Mesodermal cell (in vitro differentiated cells): ENCODE data around the gene AKAP7.

Source experiments
- H3K27ac ChIP-seq: 2 replicates; pipeline ENCODE4 v1.7.0; 2013; ENCODE audit warnings: mild to moderate bottlenecking, low read depth, low read length, moderate library complexity; ENCODE audit not compliant: severe bottlenecking
- H3K36me3 ChIP-seq: 2 replicates; pipeline ENCODE4 v1.7.1; 2013; ENCODE audit warnings: mild to moderate bottlenecking, low read length, moderate library complexity; ENCODE audit not compliant: control insufficient read depth, insufficient read depth
- H3K4me1 ChIP-seq: one replicate; pipeline ENCODE4 v1.7.1; 2013; ENCODE audit warnings: mild to moderate bottlenecking, low read length; ENCODE audit not compliant: insufficient read depth, control insufficient read depth, poor library complexity, severe bottlenecking
- H3K4me3 ChIP-seq: 2 replicates; pipeline ENCODE4 v1.7.0; 2013; ENCODE audit warnings: low read length, control low read depth, mild to moderate bottlenecking; ENCODE audit not compliant: insufficient read depth, poor library complexity, severe bottlenecking; ENCODE audit errors: extremely low read depth
- H3K9me3 ChIP-seq: 2 replicates; pipeline ENCODE4 v1.7.1; 2013; ENCODE audit warnings: mild to moderate bottlenecking, low read length, moderate library complexity; ENCODE audit not compliant: control insufficient read depth
- WGBS, 2 experiments: methylation state at CpG; one replicate each; pipeline ENCODE4 v1.1.5; 2013; ENCODE audit warnings: missing lambda C conversion rate in 2 of 2; ENCODE audit not compliant: insufficient coverage in 2 of 2; 5-methylcytosine and 5-hydroxymethylcytosine counted together

The AKAP7 gene

DNA sequence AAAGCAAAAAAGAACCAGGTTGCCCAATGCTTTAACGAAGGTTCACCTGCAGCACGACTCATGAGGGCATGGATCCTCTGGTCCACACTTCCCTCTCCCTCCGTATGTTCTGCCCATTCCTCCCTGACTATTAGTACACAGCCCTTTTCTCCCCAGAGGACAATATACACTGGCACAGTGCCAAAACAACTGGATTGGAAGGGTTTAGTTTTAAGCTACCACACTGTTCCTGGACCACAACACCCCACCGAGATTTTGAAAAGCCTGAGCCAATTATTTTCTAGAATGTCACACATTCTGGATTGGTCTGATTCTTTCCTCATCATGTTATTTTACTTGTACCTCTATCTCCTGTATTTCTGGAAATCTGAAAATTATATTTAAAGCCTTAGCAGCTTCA is 2.9 kb upstream of the AKAP7 start:
- H3K4me3 ChIP-seq: no peak overlapping the region
- H3K9me3 ChIP-seq: no peaks in the 10 kb centered on the region
- no peaks in the 10 kb centered on the region for H3K36me3 ChIP-seq
- H3K27ac ChIP-seq: no peak overlapping the region
- H3K4me1 ChIP-seq: peaks cover 5% of the 10 kb centered on the region
- WGBS, 2 experiments: 89 to 100% methylated on average over 1 to 4 of the region's 4 CpGs

DNA sequence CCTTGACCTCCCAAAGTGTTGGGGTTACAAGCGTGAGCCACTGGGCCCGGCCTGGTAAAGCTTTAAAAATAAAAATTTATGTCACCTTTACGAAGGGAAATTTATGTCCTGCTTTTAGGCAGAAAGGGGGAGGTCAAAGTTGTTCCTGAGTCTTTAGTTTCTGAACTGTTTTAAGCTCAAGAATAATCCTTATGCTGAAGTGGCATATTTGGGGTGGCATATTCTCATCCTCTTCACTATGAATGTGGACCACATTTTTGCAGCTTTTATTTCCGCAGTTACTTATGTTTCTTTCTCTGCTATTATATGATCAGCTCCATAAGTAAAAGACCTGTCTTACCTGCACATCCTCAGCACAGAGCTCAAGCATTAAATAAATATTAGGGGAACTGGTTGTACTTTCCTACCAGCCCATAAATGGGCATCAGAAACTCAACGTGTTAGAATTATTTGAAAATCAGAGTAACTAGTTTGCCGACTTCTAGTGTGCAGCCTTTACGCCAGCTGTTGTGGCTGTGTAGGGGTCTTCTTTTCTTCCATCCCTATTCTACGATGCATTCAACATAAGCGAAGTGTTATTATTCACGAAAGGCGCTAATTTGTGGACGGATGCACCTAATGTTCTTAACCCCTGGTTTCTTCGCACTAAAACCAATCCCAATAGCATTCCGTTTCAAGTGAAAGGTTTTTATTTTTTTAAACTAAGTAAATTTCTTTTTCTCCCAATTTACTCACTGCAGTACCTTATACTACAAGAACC is 867 bp upstream of the AKAP7 start:
- WGBS, 2 experiments: 92 to 93% methylated on average over 9 to 11 of the region's 14 CpGs
- Histone ChIP-seq H3K4me1 (peaks cover 5% of the 10 kb centered on the region), H3K27ac (no peak overlapping the region), H3K4me3 (peak overlapping the region; percentile 43), H3K9me3 (no peaks in the 10 kb centered on the region), H3K36me3 (no peaks in the 10 kb centered on the region)

GRCh38 chr6:131134980-131135243 is 355 bp upstream of the AKAP7 start:
- 6% methylated on average over 2 of the region's 4 CpGs; no CpG with 5 or more reads in 1 of the 2 experiments for WGBS, 2 experiments

DNA sequence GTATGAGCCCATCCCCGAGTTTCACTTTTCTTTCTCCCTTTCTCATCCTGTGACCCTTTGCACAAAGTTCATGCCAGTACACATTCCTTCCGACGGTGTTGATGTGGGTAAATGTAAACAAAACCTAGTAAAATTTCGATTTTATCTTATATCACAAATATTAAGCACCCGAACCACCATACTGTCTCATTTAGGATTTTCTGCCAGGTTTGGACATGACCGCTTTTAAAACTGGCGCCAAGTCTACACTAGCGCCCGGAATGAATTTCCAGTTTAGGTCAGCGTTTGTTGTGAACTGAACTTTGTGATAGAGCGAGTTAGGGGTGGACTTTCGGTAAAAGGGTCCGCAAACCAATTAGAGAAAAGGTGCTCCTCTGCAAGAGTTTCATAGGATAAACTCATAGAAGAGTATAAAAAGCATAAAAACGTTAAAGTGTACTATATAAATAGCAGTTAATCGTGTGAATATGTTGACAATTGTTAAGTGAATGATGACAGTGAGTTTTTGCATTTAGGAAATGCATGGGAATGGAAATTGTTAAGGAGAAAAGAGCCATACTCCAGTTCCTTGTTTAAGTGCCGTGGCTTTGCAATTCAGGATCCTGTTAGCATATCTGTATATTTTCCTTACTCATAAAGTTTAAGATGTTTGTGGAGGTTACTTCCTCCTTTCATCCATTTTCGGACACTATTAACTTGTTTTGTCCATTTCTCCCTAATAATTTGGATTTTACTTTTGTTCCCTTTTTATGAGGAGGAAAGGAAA is 937 bp downstream of the AKAP7 start:
- Histone ChIP-seq H3K27ac (peak overlapping the region; percentile 44), H3K36me3 (no peaks in the 10 kb centered on the region), H3K4me1 (peaks cover 5% of the 10 kb centered on the region), H3K9me3 (no peaks in the 10 kb centered on the region), H3K4me3 (peak overlapping the region; percentile 43)
- 79% methylated on average over 11 to 13 of the region's 17 CpGs for WGBS, 2 experiments

More at GRCh38 chr6:131134980-131135243, 355 bp upstream of the AKAP7 start:
- Histone ChIP-seq H3K36me3 (no peaks in the 10 kb centered on the region), H3K27ac (peak overlapping the region; percentile 54), H3K4me3 (peak overlapping the region; percentile 43), H3K9me3 (no peaks in the 10 kb centered on the region), H3K4me1 (peaks cover 5% of the 10 kb centered on the region)

GRCh38 chr6:131139599-131139998 is 4.3 kb downstream of the AKAP7 start:
- H3K36me3 ChIP-seq: no peaks in the 10 kb centered on the region
- no peaks in the 10 kb centered on the region for H3K9me3 ChIP-seq
- no peak overlapping the region for H3K27ac ChIP-seq
- 92 to 100% methylated on average over 3 of the region's 4 CpGs for WGBS, 2 experiments
- H3K4me1 ChIP-seq: peaks cover 1% of the 10 kb centered on the region
- no peak overlapping the region for H3K4me3 ChIP-seq

DNA sequence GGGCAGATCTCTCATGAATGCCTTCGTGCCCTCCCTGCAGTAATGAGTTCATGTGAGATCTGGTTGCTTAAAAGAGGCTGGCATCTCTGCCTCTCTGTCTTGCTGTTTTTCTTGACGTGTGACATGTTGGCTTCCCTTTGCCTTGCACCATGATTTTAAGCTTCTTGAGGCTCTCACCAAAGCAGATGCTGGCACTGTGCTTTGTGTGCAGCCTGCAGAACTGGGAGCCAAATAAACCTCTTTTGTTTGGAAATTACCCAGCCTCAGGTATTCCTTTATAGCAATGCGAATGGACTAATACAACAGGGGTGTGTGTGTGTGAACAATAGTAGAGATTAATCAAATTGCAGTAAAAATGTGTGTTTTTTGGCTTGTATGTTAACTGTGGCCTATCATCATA is 8.1 kb downstream of the AKAP7 start:
- no peaks in the 10 kb centered on the region for H3K4me1 ChIP-seq
- no peak overlapping the region for H3K27ac ChIP-seq
- H3K4me3 ChIP-seq: no peak overlapping the region
- no peaks in the 10 kb centered on the region for H3K36me3 ChIP-seq
- no peaks in the 10 kb centered on the region for H3K9me3 ChIP-seq
- WGBS, 2 experiments: 84 to 85% methylated on average over 3 of the region's 3 CpGs

DNA sequence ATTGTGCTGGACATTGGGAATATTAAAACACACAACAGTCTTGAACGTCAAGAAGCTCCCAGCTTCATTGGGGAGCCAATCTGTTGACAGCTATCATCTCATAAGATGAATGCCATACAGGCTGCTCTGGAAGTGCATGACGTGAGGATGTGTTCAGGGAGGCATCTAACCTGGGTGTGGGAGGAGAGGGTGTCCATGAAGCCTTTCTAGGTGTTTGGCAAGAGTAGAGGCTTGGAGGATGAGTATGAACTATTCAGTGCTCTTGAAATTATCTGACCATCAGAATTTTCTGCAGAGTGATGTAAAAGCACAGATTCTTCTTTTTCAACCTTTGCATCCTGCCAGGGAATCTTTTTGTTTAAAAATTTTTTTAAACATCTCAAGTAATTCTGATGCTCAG is 11.6 kb downstream of the AKAP7 start:
- no peaks in the 10 kb centered on the region for H3K9me3 ChIP-seq
- WGBS, 2 experiments: 94 to 100% methylated on average over 1 to 2 of the region's 2 CpGs
- H3K4me1 ChIP-seq: no peaks in the 10 kb centered on the region
- no peak overlapping the region for H3K27ac ChIP-seq
- no peak overlapping the region for H3K4me3 ChIP-seq
- H3K36me3 ChIP-seq: no peaks in the 10 kb centered on the region

DNA sequence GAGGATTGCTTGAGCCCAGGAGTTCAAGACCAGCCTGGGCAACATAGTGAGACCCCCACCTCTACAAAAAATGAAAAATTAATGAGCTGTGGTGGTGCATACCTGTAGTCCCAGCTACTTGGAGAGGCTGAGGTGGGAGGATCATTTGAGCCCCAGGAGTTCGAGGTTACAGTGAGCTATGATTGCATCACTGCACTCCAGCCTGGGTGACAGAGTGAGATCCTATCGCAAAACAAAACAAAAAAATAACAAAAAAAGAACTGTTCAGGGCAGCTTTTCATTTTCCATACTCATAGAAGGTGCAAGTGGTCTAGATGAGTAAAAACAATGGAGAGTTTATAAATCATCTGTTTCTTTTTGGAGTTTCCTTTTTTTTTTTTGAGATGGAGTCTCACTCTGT is 21.1 kb downstream of the AKAP7 start:
- Histone ChIP-seq H3K36me3 (no peaks in the 10 kb centered on the region), H3K9me3 (no peaks in the 10 kb centered on the region), H3K4me3 (no peak overlapping the region), H3K4me1 (no peaks in the 10 kb centered on the region), H3K27ac (no peak overlapping the region)
- no CpG with 5 or more reads among the region's 2 CpGs for WGBS, 2 experiments

- Histone ChIP-seq H3K36me3 (no peaks in the 10 kb centered on the region), H3K4me3 (no peak overlapping the region), H3K4me1 (no peaks in the 10 kb centered on the region), H3K9me3 (no peaks in the 10 kb centered on the region), H3K27ac (no peak overlapping the region)
- 80 to 100% methylated on average over 1 to 2 of the region's 2 CpGs for WGBS, 2 experiments
Measured at GRCh38 chr6:131159578-131159977, 24.3 kb downstream of the AKAP7 start.

DNA sequence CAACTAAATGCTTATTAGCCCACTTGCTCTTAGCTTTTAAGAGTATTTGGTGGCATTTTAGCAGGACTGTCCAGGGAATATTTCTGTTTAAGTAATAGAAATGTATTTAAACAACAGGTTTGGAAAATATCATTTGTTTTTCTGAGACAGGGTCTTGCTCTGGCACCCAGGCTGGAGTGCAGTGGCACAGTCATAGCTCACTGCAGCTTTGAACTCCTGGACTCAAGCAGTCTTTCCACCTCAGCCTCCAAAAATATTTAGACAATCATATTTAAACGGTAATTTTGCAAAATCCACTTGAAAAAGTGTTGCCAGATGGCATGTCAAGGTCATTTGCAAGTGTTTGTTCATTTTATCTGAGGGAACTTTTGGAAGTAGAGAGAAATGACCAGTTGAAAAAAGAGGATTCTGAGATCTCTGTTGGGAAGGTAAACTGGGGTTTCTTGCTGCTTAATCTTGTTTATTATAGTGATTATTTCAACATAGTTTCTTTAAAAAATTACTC is 25.0 kb downstream of the AKAP7 start:
- Histone ChIP-seq H3K9me3 (no peaks in the 10 kb centered on the region), H3K4me1 (no peaks in the 10 kb centered on the region), H3K4me3 (no peak overlapping the region), H3K27ac (no peak overlapping the region), H3K36me3 (no peaks in the 10 kb centered on the region)
- WGBS, 2 experiments: no CpG with 5 or more reads among the region's 1 CpG

DNA sequence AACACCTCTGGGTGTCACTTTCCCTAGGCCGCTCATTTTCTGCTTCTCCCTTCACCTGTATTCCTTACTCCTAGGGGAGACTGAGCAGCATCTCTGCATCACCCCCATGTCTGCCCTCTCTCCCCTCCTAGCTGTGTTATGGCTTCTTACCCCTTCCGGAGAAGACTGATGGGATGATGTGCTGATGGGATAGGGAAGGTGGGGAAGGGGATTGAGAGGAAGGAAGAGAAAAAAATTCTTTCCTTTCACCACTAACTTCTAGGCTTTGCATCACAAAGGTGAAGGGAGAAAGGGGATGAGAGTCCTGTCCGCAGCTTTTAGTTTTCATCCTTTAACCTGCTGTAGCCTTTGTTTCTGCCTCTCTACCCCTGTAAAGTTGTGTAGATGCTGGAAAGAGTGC is 26.7 kb downstream of the AKAP7 start:
- Histone ChIP-seq H3K36me3 (no peaks in the 10 kb centered on the region), H3K4me1 (no peaks in the 10 kb centered on the region), H3K27ac (no peak overlapping the region), H3K4me3 (no peak overlapping the region), H3K9me3 (no peaks in the 10 kb centered on the region)
- no CpG with 5 or more reads among the region's 3 CpGs for WGBS, 2 experiments
